Measurements from ENCODE around the gene MCHR1.

DNA sequence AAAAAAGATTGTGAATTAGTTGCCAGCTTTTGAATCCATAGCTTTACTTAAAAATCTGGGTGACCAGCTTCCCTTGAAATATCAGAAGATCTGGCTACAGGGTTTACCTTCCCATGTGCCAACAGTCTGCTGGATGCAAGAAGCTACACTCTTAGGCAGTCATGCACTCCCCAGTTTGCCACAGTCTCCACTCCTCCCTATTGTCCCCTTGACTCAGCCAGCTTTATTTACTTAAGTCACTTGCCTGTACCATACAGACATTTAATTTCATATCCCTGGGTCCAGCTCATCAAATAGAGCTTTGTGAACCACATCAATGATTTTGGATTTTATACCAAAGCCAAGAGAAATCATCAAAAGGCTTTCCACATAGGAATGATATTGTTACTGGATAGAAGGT lies 12.2 kb downstream of the MCHR1 start:
- TF ChIP-seq POLR2A (IDR thresholded peaks at IDR 0.05) (no peak), EP300 (IDR thresholded peaks at IDR 0.05) (no peak)
- TF ChIP-seq, protein P1, sequence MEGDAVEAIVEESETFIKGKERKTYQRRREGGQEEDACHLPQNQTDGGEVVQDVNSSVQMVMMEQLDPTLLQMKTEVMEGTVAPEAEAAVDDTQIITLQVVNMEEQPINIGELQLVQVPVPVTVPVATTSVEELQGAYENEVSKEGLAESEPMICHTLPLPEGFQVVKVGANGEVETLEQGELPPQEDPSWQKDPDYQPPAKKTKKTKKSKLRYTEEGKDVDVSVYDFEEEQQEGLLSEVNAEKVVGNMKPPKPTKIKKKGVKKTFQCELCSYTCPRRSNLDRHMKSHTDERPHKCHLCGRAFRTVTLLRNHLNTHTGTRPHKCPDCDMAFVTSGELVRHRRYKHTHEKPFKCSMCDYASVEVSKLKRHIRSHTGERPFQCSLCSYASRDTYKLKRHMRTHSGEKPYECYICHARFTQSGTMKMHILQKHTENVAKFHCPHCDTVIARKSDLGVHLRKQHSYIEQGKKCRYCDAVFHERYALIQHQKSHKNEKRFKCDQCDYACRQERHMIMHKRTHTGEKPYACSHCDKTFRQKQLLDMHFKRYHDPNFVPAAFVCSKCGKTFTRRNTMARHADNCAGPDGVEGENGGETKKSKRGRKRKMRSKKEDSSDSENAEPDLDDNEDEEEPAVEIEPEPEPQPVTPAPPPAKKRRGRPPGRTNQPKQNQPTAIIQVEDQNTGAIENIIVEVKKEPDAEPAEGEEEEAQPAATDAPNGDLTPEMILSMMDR (IDR thresholded peaks at IDR 0.05) = no peak

Data from ovary (tissue), 3 donors.